Stomach (tissue), 4 donors: Measurements from ENCODE around the gene MAP3K3.

Source experiments
- CTCF ChIP-seq, 7 experiments: fragments of 450-650 bp in 4 of 7; fragments of 200-600 bp in 3 of 7; sonication (generic) in 3 of 7; IDR thresholded peaks; one replicate each; pipeline ENCODE4 v1.5.1; 2016 to 2019; ENCODE audit warnings: antibody characterized with exemption in 7 of 7, control low read depth in 2 of 7, mild to moderate bottlenecking in 1 of 7
- POLR2A ChIP-seq, 4 donors: fragments of 450-650 bp; IDR thresholded peaks; one replicate each; pipeline ENCODE4 v1.6.1; 2016; ENCODE audit warnings: antibody characterized with exemption in 4 of 4, control low read depth in 2 of 4, mild to moderate bottlenecking in 1 of 4, moderate library complexity in 1 of 4

GRCh38 chr17:63704259-63704576, 82.0 kb downstream of the MAP3K3 start:
- TF ChIP-seq CTCF (IDR thresholded peaks at IDR 0.05), result no peak
- no peak for TF ChIP-seq POLR2A (IDR thresholded peaks at IDR 0.05)
